Astrocyte (in vitro differentiated cells and primary cell): ENCODE measurements around the gene TTC7B.

Source experiments
- EZH2 ChIP-seq: IDR thresholded peaks from 2 replicates; pipeline ENCODE4 v1.6.1; 2012; ENCODE audit warnings: mild to moderate bottlenecking, low read length, inconsistent platforms; ENCODE audit not compliant: insufficient read depth
- TF ChIP-seq, protein P1 (sequence below): IDR thresholded peaks from 2 replicates; pipeline ENCODE4 v1.5.1; 2011; ENCODE audit warnings: low read depth, mild to moderate bottlenecking, inconsistent platforms, low read length, moderate library complexity; ENCODE audit not compliant: insufficient read depth

DNA sequence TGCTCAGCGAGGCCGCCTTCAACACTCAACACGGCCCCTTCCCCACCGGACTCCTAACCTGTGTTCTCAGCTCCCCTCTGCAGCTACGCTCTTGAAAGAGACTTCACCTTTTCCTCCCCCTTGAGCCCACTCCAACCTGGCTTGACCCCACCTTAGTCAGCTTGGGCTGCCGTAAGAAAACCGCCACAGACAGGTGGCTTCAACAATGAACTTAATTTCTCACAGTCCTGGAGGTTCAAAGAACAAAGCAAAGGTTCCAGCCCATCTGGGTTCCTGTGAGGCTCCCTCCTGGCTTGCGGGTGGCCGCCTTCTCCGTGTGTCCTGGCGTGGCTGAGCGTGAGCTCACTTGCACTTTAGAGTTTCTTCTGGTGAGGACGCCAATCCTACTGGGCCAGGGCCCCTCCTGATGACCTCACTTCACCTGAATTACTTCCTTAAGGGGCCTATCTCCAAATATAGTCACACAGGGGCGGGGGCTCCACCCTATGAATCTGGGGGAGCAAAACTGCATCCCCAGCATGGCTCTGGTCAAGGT lies 280.6 kb downstream of the TTC7B start:
- no peak for TF ChIP-seq EZH2
- TF ChIP-seq, protein P1, sequence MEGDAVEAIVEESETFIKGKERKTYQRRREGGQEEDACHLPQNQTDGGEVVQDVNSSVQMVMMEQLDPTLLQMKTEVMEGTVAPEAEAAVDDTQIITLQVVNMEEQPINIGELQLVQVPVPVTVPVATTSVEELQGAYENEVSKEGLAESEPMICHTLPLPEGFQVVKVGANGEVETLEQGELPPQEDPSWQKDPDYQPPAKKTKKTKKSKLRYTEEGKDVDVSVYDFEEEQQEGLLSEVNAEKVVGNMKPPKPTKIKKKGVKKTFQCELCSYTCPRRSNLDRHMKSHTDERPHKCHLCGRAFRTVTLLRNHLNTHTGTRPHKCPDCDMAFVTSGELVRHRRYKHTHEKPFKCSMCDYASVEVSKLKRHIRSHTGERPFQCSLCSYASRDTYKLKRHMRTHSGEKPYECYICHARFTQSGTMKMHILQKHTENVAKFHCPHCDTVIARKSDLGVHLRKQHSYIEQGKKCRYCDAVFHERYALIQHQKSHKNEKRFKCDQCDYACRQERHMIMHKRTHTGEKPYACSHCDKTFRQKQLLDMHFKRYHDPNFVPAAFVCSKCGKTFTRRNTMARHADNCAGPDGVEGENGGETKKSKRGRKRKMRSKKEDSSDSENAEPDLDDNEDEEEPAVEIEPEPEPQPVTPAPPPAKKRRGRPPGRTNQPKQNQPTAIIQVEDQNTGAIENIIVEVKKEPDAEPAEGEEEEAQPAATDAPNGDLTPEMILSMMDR, result no peak
